ENCODE results near the gene OTUD4. TPM values are rescaled to one million over a fixed set of nuclear protein-coding genes. Genes with fewer than 3 reads are reported as not detected.

The OTUD4 gene
- total and polyA plus RNA-seq, 2 donors (not counting 3 experiments of a cell fraction or from before 2014, with no cell fraction given): 12.6 to 40.9 TPM

DNA sequence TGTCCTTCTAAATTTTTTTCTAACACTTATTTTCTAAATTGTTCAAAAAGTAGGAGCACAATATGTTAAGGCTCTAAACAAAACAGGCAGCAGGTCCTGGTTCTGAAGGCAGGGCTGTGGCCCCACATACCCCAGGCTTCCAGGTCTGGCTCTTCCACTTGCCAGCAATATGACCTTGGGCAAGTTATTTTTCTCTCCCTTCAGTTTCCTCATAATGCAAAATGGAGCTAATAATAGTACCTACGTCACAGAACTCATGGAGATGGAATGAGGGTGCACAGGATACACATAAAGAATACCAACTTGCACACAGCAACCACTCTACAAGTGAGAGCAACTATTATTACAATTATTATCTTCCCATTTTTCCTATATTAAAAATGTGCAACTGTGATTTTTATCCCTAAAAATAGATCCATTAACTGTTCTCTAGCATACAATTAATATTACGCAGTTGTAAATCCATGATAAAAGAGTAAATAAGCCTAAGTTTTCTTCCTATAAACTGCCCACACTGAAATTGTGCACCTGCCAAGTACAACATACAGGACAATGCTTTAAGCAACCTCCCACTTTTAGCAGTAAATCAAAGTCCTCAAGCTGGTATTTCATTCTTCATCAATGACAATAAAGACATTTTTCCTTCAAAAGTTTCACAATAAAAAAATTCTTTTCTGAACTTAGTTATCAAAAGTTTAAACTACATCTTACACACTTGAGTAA, 27.0 kb downstream of the OTUD4 start:
- intact Hi-C loops (cut with micrococcal nuclease): loop anchor here (5.0 to 10.0 kb wide), 2 partner anchors 231 to 349 kb away; no protein-coding TSS in a partner anchor

More for the DNA sequence above, 27.0 kb downstream of the OTUD4 start:
- Histone ChIP-seq H3K4me3 (replicated peaks in 1 of 3; ENCODE audit: insufficient read depth in 1 of 3, low read depth in 1 of 3, low read length in 3 of 3) (no peak overlapping the region), H3K36me3 (ENCODE audit: control insufficient read depth in 2 of 2, extremely low read depth in 1 of 2, insufficient read depth in 2 of 2, low read length in 2 of 2) (peaks cover 8 to 20% of the 10 kb centered on the region in 2 experiments), H4K20me1 (replicated peaks; ENCODE audit: control insufficient read depth, extremely low read depth, insufficient read depth, low read length) (peaks cover 2% of the 10 kb centered on the region), H3K9me1 (replicated peaks; ENCODE audit: control insufficient read depth, extremely low read depth, insufficient read depth, low read length) (no peaks in the 10 kb centered on the region), H3K4me1 (ENCODE audit: control insufficient read depth, extremely low read depth, insufficient read depth, low read length) (peaks cover 28% of the 10 kb centered on the region), H3K9me3 (replicated peaks; ENCODE audit: control insufficient read depth, insufficient read depth, low read length) (no peaks in the 10 kb centered on the region), H3K9ac (replicated peaks; ENCODE audit: extremely low read depth, insufficient read depth, low read length) (peak overlapping the region; percentile 19), H3K4me2 (ENCODE audit: insufficient read depth, low read length) (no peak overlapping the region), H3K79me2 (ENCODE audit: control insufficient read depth, insufficient read depth, low read length) (peaks cover 10% of the 10 kb centered on the region), H2AFZ (ENCODE audit: low read depth, low read length) (no peak overlapping the region), H3K27me3 (ENCODE audit: control insufficient read depth in 2 of 2, insufficient read depth in 2 of 2, low read length in 2 of 2) (no peaks in the 10 kb centered on the region), H3K27ac (ENCODE audit: insufficient read depth, low read depth, low read length) (peak overlapping the region; percentile 48)
- ChIA-PET CTCF (interaction anchor here (0.6 to 1.8 kb wide), 8 partner anchors 17 to 463 kb away, joined by 3 to 12 read pairs (median 4); no protein-coding TSS in a partner anchor), POLR2A (no interaction called here)
- FAIRE-seq (no peak), DNase-seq (ENCODE audit: low read depth, low spot score) (peak; percentile 89)
- TF ChIP-seq JUN (IDR thresholded peaks at IDR 0.05; ENCODE audit: borderline replicate concordance, insufficient read depth, insufficient read length, low read depth): peak; percentile 13
- no peak for TF ChIP-seq POLR2AphosphoS5 (IDR thresholded peaks at IDR 0.05; ENCODE audit: insufficient read depth, low read depth, low read length)
- no peak for TF ChIP-seq MAX (IDR thresholded peaks at IDR 0.05; ENCODE audit: insufficient read depth, insufficient read length)
- TF ChIP-seq CTCF (IDR thresholded peaks at IDR 0.05; ENCODE audit: extremely low read depth in 1 of 2, insufficient read depth in 1 of 2, low read depth in 1 of 2, low read length in 2 of 2): no peak
- TF ChIP-seq POLR2A (IDR thresholded peaks at IDR 0.05; ENCODE audit: low read depth, low read length): no peak
- TF ChIP-seq FOS (IDR thresholded peaks at IDR 0.05; ENCODE audit: borderline replicate concordance, insufficient read depth, low read length): no peak
- no peak for TF ChIP-seq EZH2 (IDR thresholded peaks at IDR 0.05; ENCODE audit: borderline replicate concordance, low read depth, low read length, severe bottlenecking)
- no peak for TF ChIP-seq MYC (IDR thresholded peaks at IDR 0.05; ENCODE audit: low read depth, low read length)
- no peak for TF ChIP-seq GATA2 (IDR thresholded peaks at IDR 0.05; ENCODE audit: insufficient read depth, insufficient read length, low read depth, low read length)
- TSS peak; percentile 44 for BruUV-seq (replicated peaks)
- dilution Hi-C loops (cut with MboI; ENCODE audit: extremely low pct_ligation_motif_present, low sequenced_read_pairs): no loop called here

All from endothelial cell of umbilical vein (primary cell).